WERI-Rb-1 (cell line): ENCODE results near the gene PLCXD3.

Experiments used
- DNase-seq: peaks from one replicate; pipeline ENCODE4 v3.0.0-alpha.2; 2020
- H3K27ac ChIP-seq: fragments of 250-450 bp; sonication (Bioruptor Pico); 2 replicates; pipeline ENCODE4 v1.5.1; 2020; ENCODE audit warnings: mild to moderate bottlenecking, moderate library complexity
- H3K27me3 ChIP-seq: fragments of 250-450 bp; sonication (Bioruptor Pico); 2 replicates; pipeline ENCODE4 v1.5.1; 2021; ENCODE audit warnings: mild to moderate bottlenecking, low read depth, moderate library complexity; ENCODE audit not compliant: insufficient read depth, severe bottlenecking
- H3K36me3 ChIP-seq: fragments of 250-450 bp; sonication (Bioruptor Pico); 2 replicates; pipeline ENCODE4 v1.5.1; 2020; ENCODE audit warnings: mild to moderate bottlenecking, moderate library complexity
- H3K4me3 ChIP-seq: 2 replicates; pipeline ENCODE4 v1.5.1; 2011; ENCODE audit warnings: low read depth, mild to moderate bottlenecking, control low read depth, low read length
- H3K9me3 ChIP-seq: fragments of 250-450 bp; sonication (Bioruptor Pico); 2 replicates; pipeline ENCODE4 v1.5.1; 2021; ENCODE audit warnings: mild to moderate bottlenecking, moderate library complexity; ENCODE audit not compliant: severe bottlenecking
- TF ChIP-seq, protein P1 (sequence below): IDR thresholded peaks from 2 replicates; pipeline ENCODE4 v1.5.1; 2011; ENCODE audit warnings: low read depth, mild to moderate bottlenecking, control low read depth, inconsistent platforms, low read length

Gene PLCXD3

DNA sequence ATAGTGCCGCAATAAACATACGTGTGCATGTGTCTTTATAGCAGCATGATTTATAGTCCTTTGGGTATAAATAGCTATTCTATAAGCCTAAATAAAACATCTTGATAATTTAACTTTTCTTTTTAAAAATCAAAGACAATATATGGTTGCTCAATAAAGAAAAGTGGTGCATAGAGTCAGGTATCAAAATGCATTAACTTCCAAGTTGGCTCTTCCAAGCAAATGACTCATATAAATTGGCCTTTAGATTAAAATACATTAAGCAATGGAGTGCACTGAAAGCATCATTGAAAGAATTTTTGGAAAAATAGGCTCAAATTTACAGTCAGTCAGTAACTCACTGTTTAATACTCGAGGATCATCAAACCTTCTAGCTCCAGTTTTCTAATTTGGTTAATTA is 106.6 kb downstream of the PLCXD3 start:
- TF ChIP-seq, protein P1, sequence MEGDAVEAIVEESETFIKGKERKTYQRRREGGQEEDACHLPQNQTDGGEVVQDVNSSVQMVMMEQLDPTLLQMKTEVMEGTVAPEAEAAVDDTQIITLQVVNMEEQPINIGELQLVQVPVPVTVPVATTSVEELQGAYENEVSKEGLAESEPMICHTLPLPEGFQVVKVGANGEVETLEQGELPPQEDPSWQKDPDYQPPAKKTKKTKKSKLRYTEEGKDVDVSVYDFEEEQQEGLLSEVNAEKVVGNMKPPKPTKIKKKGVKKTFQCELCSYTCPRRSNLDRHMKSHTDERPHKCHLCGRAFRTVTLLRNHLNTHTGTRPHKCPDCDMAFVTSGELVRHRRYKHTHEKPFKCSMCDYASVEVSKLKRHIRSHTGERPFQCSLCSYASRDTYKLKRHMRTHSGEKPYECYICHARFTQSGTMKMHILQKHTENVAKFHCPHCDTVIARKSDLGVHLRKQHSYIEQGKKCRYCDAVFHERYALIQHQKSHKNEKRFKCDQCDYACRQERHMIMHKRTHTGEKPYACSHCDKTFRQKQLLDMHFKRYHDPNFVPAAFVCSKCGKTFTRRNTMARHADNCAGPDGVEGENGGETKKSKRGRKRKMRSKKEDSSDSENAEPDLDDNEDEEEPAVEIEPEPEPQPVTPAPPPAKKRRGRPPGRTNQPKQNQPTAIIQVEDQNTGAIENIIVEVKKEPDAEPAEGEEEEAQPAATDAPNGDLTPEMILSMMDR, result no peak
- H3K36me3 ChIP-seq, result no peaks in the 10 kb centered on the region
- H3K27me3 ChIP-seq, result no peaks in the 10 kb centered on the region
- no peak for DNase-seq
- no peak overlapping the region for H3K27ac ChIP-seq
- no peak overlapping the region for H3K4me3 ChIP-seq
- no peaks in the 10 kb centered on the region for H3K9me3 ChIP-seq

DNA sequence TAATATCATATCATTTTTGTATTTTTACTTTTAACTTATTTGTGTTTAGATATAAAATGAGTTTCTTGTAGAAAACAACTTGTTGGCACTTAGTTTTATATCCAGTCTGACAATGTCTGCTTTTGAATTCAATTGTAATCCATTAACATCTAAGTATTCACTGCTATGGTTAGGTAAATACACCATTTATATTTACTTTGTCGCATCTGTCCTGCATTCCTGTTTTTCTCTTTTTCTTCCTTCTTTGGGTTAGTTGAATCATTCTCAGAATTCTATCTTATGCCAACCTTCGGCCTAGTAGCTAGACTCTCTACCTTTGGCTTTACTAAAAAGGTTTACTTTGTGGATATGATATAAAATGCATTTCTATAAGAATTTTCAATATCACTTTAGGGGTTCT is 107.6 kb downstream of the PLCXD3 start:
- Histone ChIP-seq H3K27me3 (no peaks in the 10 kb centered on the region), H3K4me3 (no peak overlapping the region), H3K9me3 (no peaks in the 10 kb centered on the region), H3K27ac (no peak overlapping the region), H3K36me3 (no peaks in the 10 kb centered on the region)
- no peak for DNase-seq
- TF ChIP-seq, protein P1, result no peak

- DNase-seq, result no peak
- H3K27ac ChIP-seq, result no peak overlapping the region
- TF ChIP-seq, protein P1, result no peak
- H3K4me3 ChIP-seq, result no peak overlapping the region
- H3K36me3 ChIP-seq, result no peaks in the 10 kb centered on the region
- no peaks in the 10 kb centered on the region for H3K27me3 ChIP-seq
- no peaks in the 10 kb centered on the region for H3K9me3 ChIP-seq
Observed at GRCh38 chr5:41399839-41400238, 110.6 kb downstream of the PLCXD3 start.

GRCh38 chr5:41392016-41392415 is 118.4 kb downstream of the PLCXD3 start:
- no peaks in the 10 kb centered on the region for H3K27me3 ChIP-seq
- no peaks in the 10 kb centered on the region for H3K36me3 ChIP-seq
- no peak overlapping the region for H3K27ac ChIP-seq
- H3K4me3 ChIP-seq, result no peak overlapping the region
- no peaks in the 10 kb centered on the region for H3K9me3 ChIP-seq
- TF ChIP-seq, protein P1, result no peak
- DNase-seq, result no peak

DNA sequence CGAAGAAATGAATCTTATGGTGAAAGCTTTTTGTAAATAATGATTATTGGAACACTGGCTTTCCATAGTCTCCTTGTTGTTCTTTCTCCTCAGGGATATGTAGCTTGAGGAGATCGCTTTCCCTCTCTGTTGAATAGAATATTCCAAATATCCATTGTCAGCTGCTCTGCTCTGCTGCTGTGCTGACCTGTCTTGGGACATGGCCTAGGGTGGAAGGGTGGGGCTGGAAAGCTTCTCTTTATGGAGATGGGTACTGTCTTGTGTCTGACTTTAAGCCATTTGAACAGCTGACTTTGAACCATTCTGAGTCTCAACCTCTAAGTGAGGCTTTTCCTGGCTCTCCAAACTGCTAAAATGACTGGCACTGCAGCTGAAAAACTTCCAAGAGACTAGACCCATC is 135.8 kb downstream of the PLCXD3 start:
- no peak for DNase-seq
- H3K27ac ChIP-seq, result no peak overlapping the region
- H3K27me3 ChIP-seq, result no peaks in the 10 kb centered on the region
- TF ChIP-seq, protein P1, result no peak
- H3K4me3 ChIP-seq, result no peak overlapping the region
- no peaks in the 10 kb centered on the region for H3K36me3 ChIP-seq
- no peaks in the 10 kb centered on the region for H3K9me3 ChIP-seq

DNA sequence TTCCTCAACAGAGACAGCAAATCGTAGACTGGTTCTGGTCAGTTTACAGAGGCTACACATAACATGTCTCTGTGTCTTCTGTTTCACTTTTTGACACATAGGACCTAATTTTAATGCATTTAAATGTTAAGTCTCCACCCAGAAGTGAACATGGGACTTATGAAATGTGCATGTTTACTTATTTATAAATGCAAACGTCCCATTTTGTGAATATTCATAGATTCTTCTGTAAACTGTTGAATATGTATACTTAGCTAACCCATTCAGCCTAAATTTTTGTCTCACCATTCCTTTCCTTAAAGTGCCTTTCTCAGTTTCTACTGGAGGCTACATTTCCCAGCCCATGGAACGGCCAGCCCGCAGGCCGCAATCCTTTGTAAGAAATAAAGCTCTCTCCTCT is 137.2 kb downstream of the PLCXD3 start:
- TF ChIP-seq, protein P1, result no peak
- H3K27ac ChIP-seq, result no peak overlapping the region
- H3K36me3 ChIP-seq, result no peaks in the 10 kb centered on the region
- no peak for DNase-seq
- H3K4me3 ChIP-seq, result no peak overlapping the region
- H3K9me3 ChIP-seq, result no peaks in the 10 kb centered on the region
- H3K27me3 ChIP-seq, result no peaks in the 10 kb centered on the region
